Upper lobe of left lung (tissue), 6 donors: ENCODE results near the gene VSIG10L. TPM values are rescaled to one million over a fixed set of nuclear protein-coding genes. Genes with fewer than 3 reads are reported as not detected.
A peak's percentile ranks its signal among the peaks of the same experiment; 100 is the strongest.

Experiments
- ATAC-seq, 2 donors: fragments of 200-7000 bp; cut with Tn5 transposase; one replicate each; pipeline ENCODE4 v1.9.1; 2022; ENCODE audit warnings: mild to moderate bottlenecking in 2 of 2, moderate library complexity in 2 of 2; ENCODE audit not compliant: low FRiP score in 2 of 2
- DNase-seq, 2 donors: peaks; one replicate each; pipeline ENCODE4 v3.0.0-alpha.2; 2019 to 2020
- H3K27ac ChIP-seq, 4 donors: fragments of 200-600 bp; sonication (generic); one replicate each; pipeline ENCODE4 v1.5.1; 2016 to 2019
- H3K27me3 ChIP-seq, 4 donors: fragments of 200-600 bp; sonication (generic); one replicate each; pipeline ENCODE4 v1.5.1; 2017 to 2019
- H3K36me3 ChIP-seq, 4 donors: fragments of 200-600 bp; sonication (generic); one replicate each; pipeline ENCODE4 v1.5.1; 2016 to 2019
- H3K4me1 ChIP-seq, 4 donors: fragments of 200-600 bp; sonication (generic); one replicate each; pipeline ENCODE4 v1.5.1; 2018 to 2019
- H3K4me3 ChIP-seq, 4 donors: fragments of 200-600 bp; sonication (generic); one replicate each; pipeline ENCODE4 v1.5.1; 2017 to 2019; ENCODE audit warnings: mild to moderate bottlenecking in 2 of 4, moderate library complexity in 1 of 4
- H3K9me3 ChIP-seq, 4 donors: fragments of 200-600 bp; sonication (generic); one replicate each; pipeline ENCODE4 v1.5.1; 2018 to 2019
- CTCF ChIP-seq, 6 experiments: fragments of 450-650 bp in 4 of 6; fragments of 200-600 bp in 2 of 6; sonication (generic) in 2 of 6; IDR thresholded peaks; one replicate each; pipeline ENCODE4 v1.5.1; 2016 to 2019; ENCODE audit warnings: antibody characterized with exemption in 6 of 6
- EP300 ChIP-seq, 4 donors: sonication (generic); formaldehyde crosslinking; IDR thresholded peaks; one replicate each; pipeline ENCODE4 v1.5.1; 2017; ENCODE audit warnings: antibody characterized with exemption in 4 of 4, control low read depth in 2 of 4
- POLR2A ChIP-seq, 4 donors: fragments of 450-650 bp; IDR thresholded peaks; one replicate each; pipeline ENCODE4 v1.5.1; 2016 to 2017; ENCODE audit warnings: antibody characterized with exemption in 4 of 4, mild to moderate bottlenecking in 2 of 4
- POLR2AphosphoS5 ChIP-seq, 2 donors: sonication (generic); formaldehyde crosslinking; IDR thresholded peaks; one replicate each; pipeline ENCODE4 v1.5.1; 2017; ENCODE audit warnings: antibody characterized with exemption in 2 of 2
- WGBS, 2 donors: methylation state at CpG; one replicate each; pipeline ENCODE4 v1.1.5; 2017 to 2018; 5-methylcytosine and 5-hydroxymethylcytosine counted together
- total RNA-seq, 6 donors: library from RNA; depleted of rRNA in 4 of 6; stranded (reverse); fragments of >200 nt in 4 of 6; gene quantifications; one replicate each; pipeline versions ENCODE4 v1.1.0 to v1.2.1, GENCODE V29; 2016 to 2021
- donor health status: DM: no; HTN: no; CAD: no; lungs with moderate emphysema.
- donor health status: DM: no; HTN: yes; CAD: no; lungs with severe emphysema.

VSIG10L gene
- total RNA-seq, 6 donors from 2014 or later: 0.76 to 13.6 (median 2.8) TPM

DNA sequence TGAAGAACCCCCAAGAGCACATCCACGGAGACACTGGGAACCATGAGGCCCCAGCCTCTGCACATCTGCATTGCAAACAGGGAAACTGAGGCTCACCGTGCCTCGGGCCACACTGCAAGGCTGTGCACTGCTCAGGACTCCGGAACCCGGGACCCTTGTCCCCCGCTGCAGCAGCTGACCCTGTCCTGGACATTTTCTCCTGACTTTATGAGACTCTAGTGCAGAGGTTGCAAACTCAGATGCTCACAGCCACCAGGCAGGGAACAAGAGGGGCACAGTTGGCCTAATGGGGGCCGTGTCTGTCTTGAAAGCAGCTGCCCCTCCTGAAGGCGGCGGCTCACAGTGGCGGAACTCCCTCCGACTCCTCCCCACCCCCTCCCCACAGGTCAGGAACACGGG, 47.0 kb downstream of the VSIG10L start:
- Histone ChIP-seq H3K36me3 (no peaks in the 10 kb centered on the region), H3K4me3 (no peak overlapping the region), H3K27me3 (no peaks in the 10 kb centered on the region), H3K9me3 (no peaks in the 10 kb centered on the region), H3K27ac (no peak overlapping the region), H3K4me1 (no peaks in the 10 kb centered on the region)
- ATAC-seq (no peak), DNase-seq (peak in 1 of 2 donors; percentile 18)
- WGBS, 2 donors: 45 to 51% methylated on average over 7 of the region's 12 CpGs
- TF ChIP-seq CTCF (IDR thresholded peaks at IDR 0.05) (no peak), EP300 (IDR thresholded peaks at IDR 0.05) (no peak), POLR2AphosphoS5 (IDR thresholded peaks at IDR 0.05) (no peak), POLR2A (IDR thresholded peaks at IDR 0.05) (no peak)

DNA sequence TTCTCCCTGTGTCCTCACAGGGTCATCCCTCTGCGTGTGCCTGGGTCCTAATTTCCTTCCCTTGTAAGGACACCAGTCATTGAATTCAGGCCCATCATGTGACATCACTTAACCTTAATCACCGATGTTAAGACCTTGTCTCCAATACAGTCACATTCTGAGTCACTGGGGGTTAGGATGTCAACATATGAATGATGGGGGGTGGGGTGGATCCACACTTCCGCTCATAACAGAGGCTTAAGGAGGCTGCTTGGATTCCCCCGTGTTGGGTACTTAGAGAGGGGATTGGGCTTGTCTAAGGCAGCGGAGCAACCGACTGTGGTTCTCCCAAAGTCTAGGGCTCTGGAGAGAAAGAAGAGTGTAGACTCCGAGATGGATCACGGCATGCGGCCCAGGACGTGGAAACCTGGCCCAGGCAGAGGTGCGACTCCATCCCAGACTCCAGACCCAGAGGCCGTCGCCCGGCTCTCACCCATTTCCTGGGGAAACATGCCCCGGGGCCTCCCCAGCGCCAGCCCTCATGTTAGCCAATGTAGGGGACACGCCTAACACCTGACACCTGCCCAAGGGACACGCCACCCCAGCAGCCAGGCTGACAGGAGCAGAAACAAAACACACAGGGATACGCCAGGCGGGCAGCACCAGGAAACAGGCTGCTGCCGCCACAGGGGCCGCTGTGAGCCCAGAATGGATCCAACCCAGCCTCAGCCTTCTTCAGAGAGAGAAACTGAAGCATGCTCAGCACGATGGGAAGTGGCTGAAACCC, 47.5 kb downstream of the VSIG10L start:
- 71 to 72% methylated on average over 14 to 23 of the region's 23 CpGs for WGBS, 2 donors
- DNase-seq (peak in 1 of 2 donors; percentile 69), ATAC-seq (no peak)
- Histone ChIP-seq H3K4me3 (no peak overlapping the region), H3K9me3 (no peaks in the 10 kb centered on the region), H3K36me3 (no peaks in the 10 kb centered on the region), H3K27me3 (no peaks in the 10 kb centered on the region), H3K27ac (no peak overlapping the region), H3K4me1 (no peaks in the 10 kb centered on the region)
- no peak for TF ChIP-seq POLR2A (IDR thresholded peaks at IDR 0.05)
- TF ChIP-seq CTCF (IDR thresholded peaks at IDR 0.05): no peak
- no peak for TF ChIP-seq POLR2AphosphoS5 (IDR thresholded peaks at IDR 0.05)
- no peak for TF ChIP-seq EP300 (IDR thresholded peaks at IDR 0.05)

- H3K9me3 ChIP-seq: no peaks in the 10 kb centered on the region
- DNase-seq: peak in 1 of 2 donors; percentile 61
Measured at GRCh38 chr19:51293571-51294210, 48.2 kb downstream of the VSIG10L start.

GRCh38 chr19:51292971-51293370, 49.0 kb downstream of the VSIG10L start:
- Histone ChIP-seq H3K4me3 (no peak overlapping the region), H3K27me3 (no peaks in the 10 kb centered on the region), H3K9me3 (no peaks in the 10 kb centered on the region), H3K36me3 (no peaks in the 10 kb centered on the region), H3K4me1 (no peaks in the 10 kb centered on the region), H3K27ac (no peak overlapping the region)
- no peak for TF ChIP-seq EP300 (IDR thresholded peaks at IDR 0.05)
- no peak for TF ChIP-seq POLR2AphosphoS5 (IDR thresholded peaks at IDR 0.05)
- TF ChIP-seq POLR2A (IDR thresholded peaks at IDR 0.05): no peak
- TF ChIP-seq CTCF (IDR thresholded peaks at IDR 0.05): no peak
- no peak for ATAC-seq
- DNase-seq: peak in 1 of 2 donors; percentile 29
- 29 to 42% methylated on average over 11 of the region's 11 CpGs for WGBS, 2 donors

More at GRCh38 chr19:51293571-51294210, 48.2 kb downstream of the VSIG10L start:
- H3K36me3 ChIP-seq: no peaks in the 10 kb centered on the region
- TF ChIP-seq POLR2AphosphoS5 (IDR thresholded peaks at IDR 0.05) (no peak), EP300 (IDR thresholded peaks at IDR 0.05) (no peak), CTCF (IDR thresholded peaks at IDR 0.05) (no peak)
- H3K27ac ChIP-seq: no peak overlapping the region
- no peaks in the 10 kb centered on the region for H3K27me3 ChIP-seq
- ATAC-seq: no peak
- no peak overlapping the region for H3K4me3 ChIP-seq
- 67 to 69% methylated on average over 9 to 11 of the region's 14 CpGs for WGBS, 2 donors
- no peaks in the 10 kb centered on the region for H3K4me1 ChIP-seq
